HG03457 (cell line): ENCODE results near the gene BAG1.

Experiments
- ATAC-seq: cut with Tn5 transposase; IDR thresholded peaks from one replicate; pipeline ENCODE4 v1.9.1; 2021; ENCODE audit warnings: moderate number of reproducible peaks; ENCODE audit not compliant: unreplicated experiment

The BAG1 gene

GRCh38 chr9:33220681-33221567 is 43.6 kb downstream of the BAG1 start:
- no peak for ATAC-seq

- ATAC-seq, result no peak
Measured at GRCh38 chr9:33211695-33212393, 52.7 kb downstream of the BAG1 start.

- no peak for ATAC-seq
Measured at GRCh38 chr9:33210006-33210715, 54.3 kb downstream of the BAG1 start.

GRCh38 chr9:33209394-33209793 is 55.1 kb downstream of the BAG1 start:
- no peak for ATAC-seq

- peak; percentile 99 for ATAC-seq
Measured at GRCh38 chr9:33202552-33203201, 61.8 kb downstream of the BAG1 start.
